Trophoblast cell (in vitro differentiated cells and primary cell): ENCODE data around the gene GGT1.

Experiments used
- DNase-seq, 2 donors: peaks; one replicate each; pipeline ENCODE4 v3.0.0-alpha.2; 2016
- H2AFZ ChIP-seq: 2 replicates; pipeline ENCODE4 v1.6.1; 2013; ENCODE audit warnings: low read length, moderate library complexity, mild to moderate bottlenecking; ENCODE audit not compliant: insufficient read depth, poor library complexity
- H2AK5ac ChIP-seq: 2 replicates; pipeline ENCODE4 v1.6.1; 2013; ENCODE audit warnings: mild to moderate bottlenecking, low read length
- H2BK120ac ChIP-seq: 2 replicates; pipeline ENCODE4 v1.6.1; 2013; ENCODE audit warnings: low read length, mild to moderate bottlenecking, moderate library complexity; ENCODE audit not compliant: insufficient read depth, poor library complexity
- H2BK12ac ChIP-seq: 2 replicates; pipeline ENCODE4 v1.6.1; 2013; ENCODE audit warnings: mild to moderate bottlenecking, low read length, moderate library complexity
- H2BK5ac ChIP-seq: 2 replicates; pipeline ENCODE4 v1.6.1; 2013; ENCODE audit warnings: low read length, low read depth, moderate library complexity, mild to moderate bottlenecking; ENCODE audit not compliant: poor library complexity
- H3K14ac ChIP-seq: 2 replicates; pipeline ENCODE4 v1.6.1; 2013; ENCODE audit warnings: mild to moderate bottlenecking, low read length
- H3K18ac ChIP-seq: 2 replicates; pipeline ENCODE4 v1.6.1; 2013; ENCODE audit warnings: mild to moderate bottlenecking, low read length
- H3K23ac ChIP-seq: 2 replicates; pipeline ENCODE4 v1.6.1; 2013; ENCODE audit warnings: low read length
- H3K27ac ChIP-seq: 2 replicates; pipeline ENCODE4 v1.5.1; 2013; ENCODE audit warnings: low read depth, mild to moderate bottlenecking, inconsistent platforms, low read length, moderate library complexity
- H3K27me3 ChIP-seq: 2 replicates; pipeline ENCODE4 v1.6.1; 2013; ENCODE audit warnings: inconsistent platforms, mild to moderate bottlenecking, low read length, moderate library complexity; ENCODE audit not compliant: insufficient read depth
- H3K36me3 ChIP-seq, 2 experiments: 1 replicate in 1 of 2; 2 replicates in 1 of 2; pipeline ENCODE4 v1.6.1; 2013; ENCODE audit warnings: low read length in 2 of 2, mild to moderate bottlenecking in 2 of 2, moderate library complexity in 1 of 2; ENCODE audit not compliant: insufficient read depth in 2 of 2, control insufficient read depth in 1 of 2
- H3K4ac ChIP-seq: 2 replicates; pipeline ENCODE4 v1.6.1; 2013; ENCODE audit warnings: low read depth, mild to moderate bottlenecking, low read length, moderate library complexity
- H3K4me1 ChIP-seq, 2 experiments: 1 replicate in 1 of 2; 2 replicates in 1 of 2; pipeline ENCODE4 v1.6.1; 2013; ENCODE audit warnings: low read length in 2 of 2, mild to moderate bottlenecking in 2 of 2, moderate library complexity in 1 of 2; ENCODE audit not compliant: insufficient read depth in 2 of 2, control insufficient read depth in 1 of 2
- H3K4me2 ChIP-seq: 2 replicates; pipeline ENCODE4 v1.6.1; 2013; ENCODE audit warnings: inconsistent platforms, mild to moderate bottlenecking, low read length, moderate library complexity
- H3K4me3 ChIP-seq: 2 replicates; pipeline ENCODE4 v1.5.1; 2013; ENCODE audit warnings: mild to moderate bottlenecking, low read depth, low read length, inconsistent platforms
- H3K79me1 ChIP-seq: one replicate; pipeline ENCODE4 v1.6.1; 2013; ENCODE audit warnings: low read length
- H3K79me2 ChIP-seq: 2 replicates; pipeline ENCODE4 v1.6.1; 2013; ENCODE audit warnings: low read length, mild to moderate bottlenecking; ENCODE audit not compliant: control insufficient read depth, insufficient read depth, poor library complexity
- H3K9ac ChIP-seq: 2 replicates; pipeline ENCODE4 v1.6.1; 2013; ENCODE audit warnings: mild to moderate bottlenecking, low read length
- H3K9me3 ChIP-seq: 2 replicates; pipeline ENCODE4 v1.6.1; 2013; ENCODE audit warnings: low read depth, mild to moderate bottlenecking, control low read depth, inconsistent platforms, low read length; ENCODE audit not compliant: insufficient read depth
- H4K12ac ChIP-seq: 2 replicates; pipeline ENCODE4 v1.6.1; 2013; ENCODE audit warnings: low read depth, mild to moderate bottlenecking, low read length, moderate library complexity
- H4K8ac ChIP-seq: 2 replicates; pipeline ENCODE4 v1.6.1; 2013; ENCODE audit warnings: low read depth, mild to moderate bottlenecking, low read length, moderate library complexity
- H4K91ac ChIP-seq: one replicate; pipeline ENCODE4 v1.6.1; 2013; ENCODE audit warnings: low read depth, mild to moderate bottlenecking, low read length, moderate library complexity
- WGBS: extraction: QIAGEN DNeasy Blood & Tissue Kit; methylation state at CpG from one replicate; pipeline ENCODE4 v1.1.7; 2013; ENCODE audit warnings: missing lambda C conversion rate; ENCODE audit not compliant: insufficient read length, insufficient coverage; ENCODE audit errors: extremely low coverage; 5-methylcytosine and 5-hydroxymethylcytosine counted together

The GGT1 gene

GRCh38 chr22:24585461-24585860 is 17.5 kb upstream of the GGT1 start:
- H3K79me1 ChIP-seq, result no peaks in the 10 kb centered on the region
- no peak overlapping the region for H2BK5ac ChIP-seq
- no peak overlapping the region for H2BK120ac ChIP-seq
- H3K9ac ChIP-seq, result no peak overlapping the region
- no peaks in the 10 kb centered on the region for H3K79me2 ChIP-seq
- no peak overlapping the region for H3K23ac ChIP-seq
- H4K8ac ChIP-seq, result no peak overlapping the region
- WGBS, result no CpG with 5 or more reads among the region's 3 CpGs
- DNase-seq, result no peak
- no peak overlapping the region for H3K4ac ChIP-seq
- H3K36me3 ChIP-seq, result peaks cover 22 to 23% of the 10 kb centered on the region in 2 experiments
- no peak overlapping the region for H3K14ac ChIP-seq
- H2BK12ac ChIP-seq, result no peak overlapping the region
- H3K27ac ChIP-seq, result no peak overlapping the region
- H3K4me1 ChIP-seq, result no peaks in the 10 kb centered on the region
- H4K91ac ChIP-seq, result no peak overlapping the region
- no peak overlapping the region for H2AK5ac ChIP-seq
- H3K4me2 ChIP-seq, result no peak overlapping the region
- no peak overlapping the region for H4K12ac ChIP-seq
- no peak overlapping the region for H2AFZ ChIP-seq
- H3K27me3 ChIP-seq, result no peaks in the 10 kb centered on the region
- no peak overlapping the region for H3K4me3 ChIP-seq
- H3K9me3 ChIP-seq, result no peaks in the 10 kb centered on the region
- H3K18ac ChIP-seq, result no peak overlapping the region

- Histone ChIP-seq H3K23ac (no peak overlapping the region), H3K27ac (no peak overlapping the region), H3K9ac (no peak overlapping the region), H2BK5ac (no peak overlapping the region), H3K79me2 (no peaks in the 10 kb centered on the region), H2AFZ (no peak overlapping the region), H3K4me3 (no peak overlapping the region), H3K4ac (no peak overlapping the region), H2AK5ac (no peak overlapping the region), H3K4me2 (no peak overlapping the region), H4K91ac (no peak overlapping the region), H2BK12ac (no peak overlapping the region), H4K8ac (no peak overlapping the region), H3K36me3 (peaks cover 22 to 23% of the 10 kb centered on the region in 2 experiments), H3K27me3 (no peaks in the 10 kb centered on the region), H3K9me3 (no peaks in the 10 kb centered on the region), H2BK120ac (no peak overlapping the region), H3K79me1 (no peaks in the 10 kb centered on the region), H3K18ac (no peak overlapping the region), H3K4me1 (no peaks in the 10 kb centered on the region), H3K14ac (no peak overlapping the region), H4K12ac (no peak overlapping the region)
- no CpG with 5 or more reads among the region's 24 CpGs for WGBS
- no peak for DNase-seq
These were observed 17.0 kb upstream of the GGT1 start for GRCh38 chr22:24585927-24586546.

- H3K27me3 ChIP-seq, result no peaks in the 10 kb centered on the region
- no peak for DNase-seq
- H3K79me2 ChIP-seq, result no peaks in the 10 kb centered on the region
- no peak overlapping the region for H3K18ac ChIP-seq
- H3K23ac ChIP-seq, result no peak overlapping the region
- H2BK12ac ChIP-seq, result no peak overlapping the region
- H3K4me3 ChIP-seq, result no peak overlapping the region
- no CpG with 5 or more reads among the region's 5 CpGs for WGBS
- no peak overlapping the region for H4K91ac ChIP-seq
- peaks cover 22 to 23% of the 10 kb centered on the region in 2 experiments for H3K36me3 ChIP-seq
- H3K4ac ChIP-seq, result no peak overlapping the region
- no peak overlapping the region for H3K27ac ChIP-seq
- no peak overlapping the region for H2AFZ ChIP-seq
- H3K4me1 ChIP-seq, result peaks cover 4 to 6% of the 10 kb centered on the region in 2 experiments
- no peak overlapping the region for H2BK120ac ChIP-seq
- no peak overlapping the region for H3K4me2 ChIP-seq
- no peak overlapping the region for H2BK5ac ChIP-seq
- H4K8ac ChIP-seq, result no peak overlapping the region
- H3K79me1 ChIP-seq, result peaks cover under 1% of the 10 kb centered on the region
- no peak overlapping the region for H4K12ac ChIP-seq
- no peak overlapping the region for H3K14ac ChIP-seq
- no peaks in the 10 kb centered on the region for H3K9me3 ChIP-seq
- no peak overlapping the region for H2AK5ac ChIP-seq
- H3K9ac ChIP-seq, result no peak overlapping the region
These were observed 15.7 kb upstream of the GGT1 start for GRCh38 chr22:24587251-24587650.

GRCh38 chr22:24587948-24588347 is 15.0 kb upstream of the GGT1 start:
- Histone ChIP-seq H3K79me2 (peaks cover 4% of the 10 kb centered on the region), H3K9me3 (no peaks in the 10 kb centered on the region), H3K9ac (no peak overlapping the region), H3K27ac (no peak overlapping the region), H2BK120ac (no peak overlapping the region), H3K79me1 (peaks cover 5% of the 10 kb centered on the region), H3K4me2 (no peak overlapping the region), H2AK5ac (no peak overlapping the region), H4K8ac (no peak overlapping the region), H3K4me3 (no peak overlapping the region), H3K18ac (no peak overlapping the region), H4K91ac (no peak overlapping the region), H2AFZ (no peak overlapping the region), H3K14ac (no peak overlapping the region), H3K4ac (no peak overlapping the region), H2BK5ac (no peak overlapping the region), H3K4me1 (peaks cover 7 to 8% of the 10 kb centered on the region in 2 experiments), H4K12ac (no peak overlapping the region), H3K27me3 (no peaks in the 10 kb centered on the region), H3K23ac (no peak overlapping the region), H2BK12ac (no peak overlapping the region), H3K36me3 (peaks cover 22 to 23% of the 10 kb centered on the region in 2 experiments)
- no CpG with 5 or more reads among the region's 8 CpGs for WGBS
- DNase-seq, result no peak
